ENCODE measurements around the gene CA10. TPM values are rescaled to one million over a fixed set of nuclear protein-coding genes. Genes with fewer than 3 reads are reported as not detected.

Gene CA10
- total and polyA plus RNA-seq, 2 donors (not counting 3 experiments of a cell fraction or from before 2014, with no cell fraction given): not detected

- H3K27ac ChIP-seq (ENCODE audit: insufficient read depth, low read depth, low read length): no peak overlapping the region
- ChIA-PET CTCF (interaction anchor here (0.6 kb wide), 1 partner anchor 941 kb away, joined by 3 read pairs; no protein-coding TSS in a partner anchor), POLR2A (no interaction called here)
- FAIRE-seq (no peak), DNase-seq (ENCODE audit: low read depth, low spot score) (no peak)
- H3K79me2 ChIP-seq (ENCODE audit: control insufficient read depth, insufficient read depth, low read length): no peaks in the 10 kb centered on the region
- H3K4me3 ChIP-seq (replicated peaks in 1 of 3; ENCODE audit: insufficient read depth in 1 of 3, low read depth in 1 of 3, low read length in 3 of 3): no peak overlapping the region
- no TSS peak for BruUV-seq (replicated peaks)
- intact Hi-C loops (cut with micrococcal nuclease): no loop called here
- no peak for TF ChIP-seq POLR2AphosphoS5 (IDR thresholded peaks at IDR 0.05; ENCODE audit: insufficient read depth, low read depth, low read length)
- TF ChIP-seq JUN (IDR thresholded peaks at IDR 0.05; ENCODE audit: borderline replicate concordance, insufficient read depth, insufficient read length, low read depth): no peak
- TF ChIP-seq EZH2 (IDR thresholded peaks at IDR 0.05; ENCODE audit: borderline replicate concordance, low read depth, low read length, severe bottlenecking): no peak
- no peak for TF ChIP-seq GATA2 (IDR thresholded peaks at IDR 0.05; ENCODE audit: insufficient read depth, insufficient read length, low read depth, low read length)
- TF ChIP-seq MYC (IDR thresholded peaks at IDR 0.05; ENCODE audit: low read depth, low read length): no peak
- no peak for TF ChIP-seq POLR2A (IDR thresholded peaks at IDR 0.05; ENCODE audit: low read depth, low read length)
- no peak for TF ChIP-seq CTCF (IDR thresholded peaks at IDR 0.05; ENCODE audit: extremely low read depth in 1 of 2, insufficient read depth in 1 of 2, low read depth in 1 of 2, low read length in 2 of 2)
- no peak for TF ChIP-seq MAX (IDR thresholded peaks at IDR 0.05; ENCODE audit: insufficient read depth, insufficient read length)
- TF ChIP-seq FOS (IDR thresholded peaks at IDR 0.05; ENCODE audit: borderline replicate concordance, insufficient read depth, low read length): no peak
- no peaks in the 10 kb centered on the region for H4K20me1 ChIP-seq (replicated peaks; ENCODE audit: control insufficient read depth, extremely low read depth, insufficient read depth, low read length)
- no peak overlapping the region for H3K4me2 ChIP-seq (ENCODE audit: insufficient read depth, low read length)
- H3K9me1 ChIP-seq (replicated peaks; ENCODE audit: control insufficient read depth, extremely low read depth, insufficient read depth, low read length): no peaks in the 10 kb centered on the region
- H2AFZ ChIP-seq (ENCODE audit: low read depth, low read length): no peak overlapping the region
- dilution Hi-C loops (cut with MboI; ENCODE audit: extremely low pct_ligation_motif_present, low sequenced_read_pairs): no loop called here
- peaks cover 3% of the 10 kb centered on the region for H3K9me3 ChIP-seq (replicated peaks; ENCODE audit: control insufficient read depth, insufficient read depth, low read length)
- H3K36me3 ChIP-seq (ENCODE audit: control insufficient read depth in 2 of 2, extremely low read depth in 1 of 2, insufficient read depth in 2 of 2, low read length in 2 of 2): no peaks in the 10 kb centered on the region
- no peaks in the 10 kb centered on the region for H3K27me3 ChIP-seq (ENCODE audit: control insufficient read depth in 2 of 2, insufficient read depth in 2 of 2, low read length in 2 of 2)
- H3K4me1 ChIP-seq (ENCODE audit: control insufficient read depth, extremely low read depth, insufficient read depth, low read length): no peaks in the 10 kb centered on the region
- H3K9ac ChIP-seq (replicated peaks; ENCODE audit: extremely low read depth, insufficient read depth, low read length): no peak overlapping the region
Measured at GRCh38 chr17:51857052-51857597, 301.4 kb downstream of the CA10 start.
